Breast epithelium (tissue), 4 donors: Measurements from ENCODE around the gene STXBP5. TPM values are rescaled to one million over a fixed set of nuclear protein-coding genes. Genes with fewer than 3 reads are reported as not detected.

ENCODE experiments used
- DNase-seq, 2 donors: peaks; one replicate each; pipeline ENCODE4 v3.0.0-alpha.2; 2019; ENCODE audit warnings: low spot score in 2 of 2
- H3K27ac ChIP-seq, 2 donors: fragments of 200-600 bp; sonication (generic) in 1 of 2; one replicate each; pipeline ENCODE4 v1.5.1; 2016 to 2019; ENCODE audit warnings: mild to moderate bottlenecking in 1 of 2
- H3K27me3 ChIP-seq, 2 donors: fragments of 200-600 bp; sonication (generic) in 1 of 2; one replicate each; pipeline versions ENCODE4 v1.5.1 to v1.6.0; 2017 to 2019; ENCODE audit warnings: control low read depth in 1 of 2, mild to moderate bottlenecking in 1 of 2
- H3K36me3 ChIP-seq: fragments of 200-600 bp; one replicate; pipeline ENCODE4 v1.5.1; 2019
- H3K4me1 ChIP-seq, 2 donors: fragments of 200-600 bp; sonication (generic); one replicate each; pipeline ENCODE4 v1.5.1; 2016 to 2019; ENCODE audit warnings: control low read depth in 1 of 2
- H3K4me3 ChIP-seq, 3 donors: fragments of 200-600 bp; sonication (generic); 1 replicate in 2 of 3; 2 replicates in 1 of 3; pipeline ENCODE4 v1.5.1; 2016 to 2019; ENCODE audit warnings: mild to moderate bottlenecking in 3 of 3, moderate library complexity in 2 of 3
- H3K9me3 ChIP-seq, 2 donors: fragments of 200-600 bp; sonication (generic) in 1 of 2; one replicate each; pipeline ENCODE4 v1.5.1; 2016 to 2019; ENCODE audit warnings: control low read depth in 1 of 2
- POLR2A ChIP-seq: fragments of 450-650 bp; IDR thresholded peaks from one replicate; pipeline ENCODE4 v1.6.1; 2016; ENCODE audit warnings: antibody characterized with exemption, mild to moderate bottlenecking, moderate library complexity
- POLR2AphosphoS5 ChIP-seq, 3 donors: sonication (generic); formaldehyde crosslinking; IDR thresholded peaks; one replicate each; pipeline ENCODE4 v1.6.1; 2017; ENCODE audit warnings: antibody characterized with exemption in 3 of 3
- intact Hi-C: fragments of 100-400 bp; cut with DNase I; formaldehyde crosslinking; loops from one replicate; pipeline ENCODE4 v1.15.1; 2023; ENCODE audit warnings: low total_unique reads
- total RNA-seq, 3 donors: library from RNA; depleted of rRNA; stranded (reverse); fragments of >200 nt; gene quantifications; one replicate each; pipeline ENCODE4 v1.1.0, GENCODE V29; 2016
- TF ChIP-seq, protein P1 (sequence below), 3 donors: fragments of 450-650 bp; IDR thresholded peaks; one replicate each; pipeline ENCODE4 v1.5.1; 2016 to 2017; ENCODE audit warnings: antibody characterized with exemption in 3 of 3, mild to moderate bottlenecking in 3 of 3, moderate library complexity in 3 of 3

STXBP5 gene
- total RNA-seq, 3 donors from 2014 or later: 21.3 to 43.6 (median 26.9) TPM

DNA sequence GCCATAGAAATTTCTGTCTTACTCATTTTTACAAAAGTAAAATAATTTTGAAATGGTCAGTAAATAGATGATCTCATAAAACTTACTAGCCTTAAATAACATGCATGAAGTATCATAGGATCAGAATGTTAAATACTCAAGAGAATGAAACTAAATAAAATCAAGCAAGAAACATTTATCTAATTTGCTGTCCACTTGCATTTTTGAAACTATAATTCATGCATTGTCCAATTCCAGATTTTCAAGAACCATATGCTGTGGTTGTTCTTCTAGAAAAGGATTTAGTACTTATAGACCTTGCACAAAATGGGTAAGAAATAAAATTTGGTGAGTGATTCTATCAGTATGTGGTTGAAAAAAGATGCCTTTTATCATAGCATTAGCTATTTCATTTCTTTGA is 107.0 kb downstream of the STXBP5 start:
- Histone ChIP-seq H3K36me3 (peaks cover 4% of the 10 kb centered on the region), H3K27me3 (no peaks in the 10 kb centered on the region), H3K4me3 (no peak overlapping the region), H3K27ac (no peak overlapping the region), H3K9me3 (no peaks in the 10 kb centered on the region), H3K4me1 (no peaks in the 10 kb centered on the region)
- TF ChIP-seq POLR2A (no peak), POLR2AphosphoS5 (IDR thresholded peaks at IDR 0.05) (no peak)
- TF ChIP-seq, protein P1, sequence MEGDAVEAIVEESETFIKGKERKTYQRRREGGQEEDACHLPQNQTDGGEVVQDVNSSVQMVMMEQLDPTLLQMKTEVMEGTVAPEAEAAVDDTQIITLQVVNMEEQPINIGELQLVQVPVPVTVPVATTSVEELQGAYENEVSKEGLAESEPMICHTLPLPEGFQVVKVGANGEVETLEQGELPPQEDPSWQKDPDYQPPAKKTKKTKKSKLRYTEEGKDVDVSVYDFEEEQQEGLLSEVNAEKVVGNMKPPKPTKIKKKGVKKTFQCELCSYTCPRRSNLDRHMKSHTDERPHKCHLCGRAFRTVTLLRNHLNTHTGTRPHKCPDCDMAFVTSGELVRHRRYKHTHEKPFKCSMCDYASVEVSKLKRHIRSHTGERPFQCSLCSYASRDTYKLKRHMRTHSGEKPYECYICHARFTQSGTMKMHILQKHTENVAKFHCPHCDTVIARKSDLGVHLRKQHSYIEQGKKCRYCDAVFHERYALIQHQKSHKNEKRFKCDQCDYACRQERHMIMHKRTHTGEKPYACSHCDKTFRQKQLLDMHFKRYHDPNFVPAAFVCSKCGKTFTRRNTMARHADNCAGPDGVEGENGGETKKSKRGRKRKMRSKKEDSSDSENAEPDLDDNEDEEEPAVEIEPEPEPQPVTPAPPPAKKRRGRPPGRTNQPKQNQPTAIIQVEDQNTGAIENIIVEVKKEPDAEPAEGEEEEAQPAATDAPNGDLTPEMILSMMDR (IDR thresholded peaks at IDR 0.05): no peak
- intact Hi-C loops: no loop called here
- DNase-seq: no peak

DNA sequence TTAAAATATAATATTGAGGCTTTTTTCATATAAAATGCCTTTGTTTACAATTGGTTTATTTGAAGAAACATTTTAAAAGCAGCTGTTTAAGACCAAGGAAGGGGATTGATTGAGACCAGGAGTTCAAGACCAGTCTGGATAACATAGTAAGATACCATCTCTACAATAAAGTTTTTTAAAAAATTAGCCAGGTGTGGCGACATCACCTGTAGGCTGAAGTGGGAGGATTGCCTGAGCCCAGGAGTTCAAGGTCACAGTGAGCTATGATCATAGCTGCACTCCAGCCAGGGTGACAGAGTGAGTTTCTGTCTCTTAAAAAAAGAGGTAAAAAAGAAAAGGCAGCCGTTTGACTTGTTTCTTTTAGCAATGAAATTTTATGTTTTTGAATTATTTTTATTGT is 117.0 kb downstream of the STXBP5 start:
- no peak overlapping the region for H3K27ac ChIP-seq
- TF ChIP-seq, protein P1 (IDR thresholded peaks at IDR 0.05): no peak
- TF ChIP-seq POLR2AphosphoS5 (IDR thresholded peaks at IDR 0.05) (no peak), POLR2A (no peak)
- intact Hi-C loops: no loop called here

DNA sequence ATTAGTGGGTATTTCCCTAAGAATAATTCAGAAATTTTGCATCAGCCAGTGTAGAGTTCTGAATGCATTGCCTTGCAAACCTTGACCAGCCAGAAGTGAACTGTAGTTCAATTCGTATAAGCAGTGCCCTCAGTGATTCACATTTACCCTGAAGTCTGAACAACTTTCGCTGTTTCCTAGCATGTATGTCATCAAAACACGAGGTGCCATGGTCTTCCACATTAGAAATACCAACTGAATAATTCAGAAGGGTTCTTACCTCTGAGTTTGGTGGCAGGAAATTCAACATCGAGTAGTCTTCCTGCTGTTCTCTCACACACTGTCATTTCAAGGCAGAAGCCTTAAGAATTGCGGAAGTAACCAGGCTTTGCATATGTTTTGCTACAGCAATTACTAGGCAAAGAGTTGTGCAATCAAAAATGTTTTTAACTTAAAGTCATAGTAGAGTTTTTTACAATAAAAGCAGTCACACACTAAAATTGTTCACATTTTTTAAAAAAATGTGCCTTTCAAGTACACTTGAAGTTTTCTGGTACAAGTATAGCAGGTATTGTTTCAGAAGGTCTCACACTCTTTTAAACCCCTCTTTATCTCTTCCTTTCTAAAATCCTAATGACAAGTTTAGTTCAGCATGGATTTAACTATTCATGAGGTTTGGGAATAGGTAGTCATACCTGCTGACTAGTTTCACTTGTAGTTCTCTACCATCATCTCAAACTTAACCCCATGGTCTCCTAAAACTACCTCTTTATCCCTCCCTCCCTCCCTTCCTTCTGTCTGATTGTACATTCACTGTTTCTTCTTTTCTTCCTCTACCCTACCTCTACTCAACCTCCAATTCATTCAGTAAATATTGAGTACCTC is 118.3 kb downstream of the STXBP5 start:
- Histone ChIP-seq H3K4me1 (no peaks in the 10 kb centered on the region), H3K27ac (no peak overlapping the region), H3K36me3 (peaks cover 10% of the 10 kb centered on the region), H3K27me3 (no peaks in the 10 kb centered on the region), H3K9me3 (no peaks in the 10 kb centered on the region), H3K4me3 (peak overlapping the region in 1 of 3 donors; percentile 2)
- no peak for TF ChIP-seq POLR2A
- TF ChIP-seq POLR2AphosphoS5 (IDR thresholded peaks at IDR 0.05): no peak
- TF ChIP-seq, protein P1 (IDR thresholded peaks at IDR 0.05): no peak
- intact Hi-C loops: no loop called here
- DNase-seq: no peak

More for the DNA sequence above, 117.0 kb downstream of the STXBP5 start:
- no peak for DNase-seq
- H3K9me3 ChIP-seq: no peaks in the 10 kb centered on the region
- no peaks in the 10 kb centered on the region for H3K27me3 ChIP-seq
- H3K4me1 ChIP-seq: no peaks in the 10 kb centered on the region
- H3K4me3 ChIP-seq: no peak overlapping the region
- H3K36me3 ChIP-seq: peaks cover 10% of the 10 kb centered on the region

DNA sequence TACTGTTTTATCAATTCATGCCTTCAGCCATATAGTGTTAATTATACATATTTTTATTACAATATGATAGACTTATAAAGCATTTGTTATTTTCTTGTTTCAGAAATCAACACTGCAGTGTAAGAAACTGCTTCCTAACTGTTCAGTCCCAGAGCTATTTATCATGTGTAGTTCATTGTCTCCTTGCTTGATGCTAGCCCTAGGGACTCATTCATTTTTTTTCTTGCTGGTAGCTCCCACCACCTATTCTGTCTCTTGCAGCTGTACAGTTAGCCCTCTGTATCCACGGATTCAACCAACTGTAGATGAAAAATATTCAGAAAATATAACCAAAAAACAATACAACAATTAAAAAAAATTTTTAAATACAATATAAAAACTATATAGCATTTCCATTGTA is 121.3 kb downstream of the STXBP5 start:
- intact Hi-C loops: no loop called here
- no peaks in the 10 kb centered on the region for H3K27me3 ChIP-seq

DNA sequence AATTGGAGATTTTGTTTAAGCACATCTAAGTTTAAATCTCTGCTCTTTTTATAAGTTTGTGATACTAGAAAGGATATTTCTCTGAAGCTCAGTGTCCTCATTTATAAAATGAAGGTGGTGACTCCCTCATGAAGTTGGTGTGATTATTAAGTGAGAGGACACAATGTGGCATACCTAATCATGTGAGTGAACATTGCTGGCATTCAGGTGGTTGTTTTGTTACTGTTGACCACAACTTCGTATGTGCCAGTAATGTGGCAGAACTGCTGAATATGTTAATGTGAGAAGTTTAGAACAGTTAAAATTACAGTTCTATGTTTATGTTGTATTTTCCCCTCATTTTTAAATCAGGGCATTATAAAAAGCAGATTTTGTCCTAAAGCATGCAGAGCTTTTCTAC is 127.2 kb downstream of the STXBP5 start:
- H3K27me3 ChIP-seq: no peaks in the 10 kb centered on the region
- no peak overlapping the region for H3K4me3 ChIP-seq
- TF ChIP-seq, protein P1 (IDR thresholded peaks at IDR 0.05): no peak
- TF ChIP-seq POLR2AphosphoS5 (IDR thresholded peaks at IDR 0.05) (no peak), POLR2A (no peak)
- no peak for DNase-seq
- no peak overlapping the region for H3K27ac ChIP-seq
- no peaks in the 10 kb centered on the region for H3K9me3 ChIP-seq
- intact Hi-C loops: no loop called here
- H3K4me1 ChIP-seq: no peaks in the 10 kb centered on the region
- H3K36me3 ChIP-seq: no peaks in the 10 kb centered on the region

More for the DNA sequence above, 121.3 kb downstream of the STXBP5 start:
- no peak for DNase-seq
- Histone ChIP-seq H3K36me3 (no peaks in the 10 kb centered on the region), H3K27ac (no peak overlapping the region), H3K4me3 (no peak overlapping the region), H3K9me3 (no peaks in the 10 kb centered on the region), H3K4me1 (no peaks in the 10 kb centered on the region)
- TF ChIP-seq, protein P1 (IDR thresholded peaks at IDR 0.05): no peak
- TF ChIP-seq POLR2AphosphoS5 (IDR thresholded peaks at IDR 0.05) (no peak), POLR2A (no peak)
